Gastroesophageal sphincter (tissue), 3 donors: ENCODE results near the gene WDR73.

ENCODE experiments used
- EP300 ChIP-seq: sonication (generic); formaldehyde crosslinking; IDR thresholded peaks from one replicate; pipeline ENCODE4 v1.6.1; 2017; ENCODE audit warnings: antibody characterized with exemption, mild to moderate bottlenecking
- POLR2A ChIP-seq, 2 donors: fragments of 450-650 bp; IDR thresholded peaks; one replicate each; pipeline ENCODE4 v1.6.1; 2017; ENCODE audit warnings: antibody characterized with exemption in 2 of 2, mild to moderate bottlenecking in 2 of 2, moderate library complexity in 1 of 2
- POLR2AphosphoS5 ChIP-seq: sonication (generic); formaldehyde crosslinking; IDR thresholded peaks from one replicate; pipeline ENCODE4 v1.6.1; 2017; ENCODE audit warnings: antibody characterized with exemption
- TF ChIP-seq, protein P1 (sequence below), 4 experiments: fragments of 200-600 bp in 2 of 4; fragments of 450-650 bp in 2 of 4; sonication (generic) in 1 of 4; IDR thresholded peaks; one replicate each; pipeline ENCODE4 v1.5.1; 2017 to 2019; ENCODE audit warnings: antibody characterized with exemption in 4 of 4, mild to moderate bottlenecking in 2 of 4, moderate library complexity in 2 of 4

DNA sequence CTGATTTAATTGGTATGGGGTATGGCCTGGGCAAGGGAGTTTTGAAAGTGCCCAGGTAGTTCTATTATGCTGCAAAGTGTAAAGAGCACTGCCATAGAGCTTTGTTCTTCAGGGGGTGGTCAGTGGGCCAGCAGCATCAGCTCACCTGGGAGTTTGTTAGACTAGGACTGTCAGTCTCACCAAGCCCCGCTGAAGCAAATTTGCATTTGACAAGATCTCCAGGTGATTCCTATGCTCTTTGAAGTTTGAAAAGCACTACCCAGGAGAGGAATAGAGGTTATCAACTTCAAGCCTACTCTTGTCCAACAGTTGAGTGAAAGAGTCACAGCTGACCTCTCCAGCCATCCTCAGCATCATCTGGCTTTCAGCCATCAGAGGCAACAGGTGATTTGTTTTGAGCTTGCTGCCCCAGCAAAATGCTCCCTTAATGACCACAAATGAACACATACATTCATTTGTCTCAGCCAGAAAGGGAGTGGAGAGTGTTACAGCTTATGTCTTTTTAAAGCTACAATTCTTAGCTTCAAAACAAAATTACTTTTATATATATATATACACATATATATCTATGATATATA, 45.3 kb downstream of the WDR73 start:
- no peak for TF ChIP-seq EP300
- no peak for TF ChIP-seq POLR2A (IDR thresholded peaks at IDR 0.05)
- TF ChIP-seq, protein P1, sequence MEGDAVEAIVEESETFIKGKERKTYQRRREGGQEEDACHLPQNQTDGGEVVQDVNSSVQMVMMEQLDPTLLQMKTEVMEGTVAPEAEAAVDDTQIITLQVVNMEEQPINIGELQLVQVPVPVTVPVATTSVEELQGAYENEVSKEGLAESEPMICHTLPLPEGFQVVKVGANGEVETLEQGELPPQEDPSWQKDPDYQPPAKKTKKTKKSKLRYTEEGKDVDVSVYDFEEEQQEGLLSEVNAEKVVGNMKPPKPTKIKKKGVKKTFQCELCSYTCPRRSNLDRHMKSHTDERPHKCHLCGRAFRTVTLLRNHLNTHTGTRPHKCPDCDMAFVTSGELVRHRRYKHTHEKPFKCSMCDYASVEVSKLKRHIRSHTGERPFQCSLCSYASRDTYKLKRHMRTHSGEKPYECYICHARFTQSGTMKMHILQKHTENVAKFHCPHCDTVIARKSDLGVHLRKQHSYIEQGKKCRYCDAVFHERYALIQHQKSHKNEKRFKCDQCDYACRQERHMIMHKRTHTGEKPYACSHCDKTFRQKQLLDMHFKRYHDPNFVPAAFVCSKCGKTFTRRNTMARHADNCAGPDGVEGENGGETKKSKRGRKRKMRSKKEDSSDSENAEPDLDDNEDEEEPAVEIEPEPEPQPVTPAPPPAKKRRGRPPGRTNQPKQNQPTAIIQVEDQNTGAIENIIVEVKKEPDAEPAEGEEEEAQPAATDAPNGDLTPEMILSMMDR (IDR thresholded peaks at IDR 0.05) = no peak
- TF ChIP-seq POLR2AphosphoS5 = no peak
